GM12878 (cell line): Measurements from ENCODE around the gene BZW2. TPM values are rescaled to one million over a fixed set of nuclear protein-coding genes. Genes with fewer than 3 reads are reported as not detected.
A peak's percentile ranks its signal among the peaks of the same experiment; 100 is the strongest.

Source experiments
- BRCA1 ChIP-seq: IDR thresholded peaks from 2 replicates; pipeline ENCODE4 v1.6.1; 2011; ENCODE audit warnings: low read depth, low read length, improper control_type of control experiment
- CBX5 ChIP-seq: sonication (generic); IDR thresholded peaks from 2 replicates; pipeline ENCODE4 v1.6.1; 2016; ENCODE audit warnings: low read depth, moderate library complexity, mild to moderate bottlenecking, inconsistent platforms
- CHD1 ChIP-seq: IDR thresholded peaks from 2 replicates; pipeline ENCODE4 v1.6.1; 2012; ENCODE audit warnings: low read depth, low read length, improper control_type of control experiment
- CUX1 ChIP-seq: IDR thresholded peaks from 2 replicates; pipeline ENCODE4 v1.6.1; 2012; ENCODE audit warnings: improper control_type of control experiment, low read depth, low read length; ENCODE audit not compliant: insufficient replicate concordance
- IKZF2 ChIP-seq, 2 experiments: fragments of 450-650 bp; IDR thresholded peaks; 2 replicates each; pipeline ENCODE4 v1.6.1; 2017; ENCODE audit warnings: mild to moderate bottlenecking in 2 of 2, moderate library complexity in 2 of 2
- JUNB ChIP-seq: IDR thresholded peaks from 2 replicates; pipeline ENCODE4 v1.6.1; 2016; ENCODE audit warnings: antibody characterized with exemption, mild to moderate bottlenecking
- MEF2B ChIP-seq: fragments of 450-650 bp; IDR thresholded peaks from 2 replicates; pipeline ENCODE4 v1.6.1; 2018; ENCODE audit warnings: mild to moderate bottlenecking, moderate library complexity; ENCODE audit not compliant: partially characterized antibody, poor library complexity, severe bottlenecking
- MYC ChIP-seq: IDR thresholded peaks from 2 replicates; pipeline ENCODE4 v1.6.1; 2011; ENCODE audit warnings: mild to moderate bottlenecking, low read length, moderate library complexity, inconsistent platforms; ENCODE audit not compliant: insufficient read depth, insufficient replicate concordance, insufficient read length, severe bottlenecking
- NFYB ChIP-seq: IDR thresholded peaks from 2 replicates; pipeline ENCODE4 v1.6.1; 2011; ENCODE audit warnings: low read depth, mild to moderate bottlenecking, low read length, improper control_type of control experiment, moderate library complexity; ENCODE audit not compliant: insufficient read depth
- NKRF ChIP-seq: fragments of 450-650 bp; conservative IDR thresholded peaks from 2 replicates; pipeline ENCODE4 v1.6.1; 2017; ENCODE audit warnings: mild to moderate bottlenecking, moderate library complexity
- NR2F1 ChIP-seq: fragments of 450-650 bp; conservative IDR thresholded peaks from 2 replicates; pipeline ENCODE4 v1.6.1; 2017; ENCODE audit warnings: mild to moderate bottlenecking
- PAX8 ChIP-seq: fragments of 450-650 bp; IDR thresholded peaks from 2 replicates; pipeline ENCODE4 v1.6.1; 2017; ENCODE audit warnings: mild to moderate bottlenecking, moderate library complexity
- PKNOX1 ChIP-seq: fragments of 450-650 bp; IDR thresholded peaks from 2 replicates; pipeline ENCODE4 v1.6.1; 2016; ENCODE audit warnings: mild to moderate bottlenecking
- POLR2AphosphoS5 ChIP-seq: IDR thresholded peaks from 2 replicates; pipeline ENCODE4 v1.6.1; 2011; ENCODE audit warnings: mild to moderate bottlenecking, low read length, inconsistent platforms
- RCOR1 ChIP-seq: conservative IDR thresholded peaks from 2 replicates; pipeline ENCODE4 v1.6.1; 2012; ENCODE audit warnings: low read depth, low read length, improper control_type of control experiment
- RUNX3 ChIP-seq: IDR thresholded peaks from 2 replicates; pipeline ENCODE4 v1.6.1; 2012; ENCODE audit warnings: low read length, inconsistent platforms
- ZBTB11 ChIP-seq: fragments of 450-650 bp; formaldehyde crosslinking; IDR thresholded peaks from 2 replicates; pipeline ENCODE4 v1.5.0; 2022; ENCODE audit warnings: mild to moderate bottlenecking, missing genetic modification characterization
- polyA plus RNA-seq, 11 experiments: library from polyadenylated mRNA; depleted of rRNA in 4 of 11; unstranded in 6 of 11; stranded (reverse) in 5 of 11; fragments of >200 nt; fragmentation: Nextera tagmentation in 4 of 11; fragmentation: Illumina TruSeq in 1 of 11; extraction: Ambion mirVana in 4 of 11; extraction: Trizol in 1 of 11; gene quantifications; 1 replicate in 1 of 11; 2 replicates in 10 of 11; pipeline versions ENCODE4 v1.2.1 to v1.2.3, GENCODE V29; 2011 to 2016; ENCODE audit warnings: inconsistent platforms in 2 of 11, missing spikeins in 2 of 11, low read depth in 1 of 11
- total RNA-seq, 4 experiments: library from RNA; depleted of rRNA in 3 of 4; stranded (reverse); fragments of >200 nt in 3 of 4; fragmentation: Illumina TruSeq in 1 of 4; extraction: Trizol in 1 of 4; gene quantifications; 2 replicates each; pipeline versions ENCODE4 v1.2.1 to v1.2.3, GENCODE V29; 2013 to 2021

Gene BZW2
- total and polyA plus RNA-seq, 10 of the 15 experiments (the other 5 are each of a cell fraction or from before 2014, with no cell fraction given) = 1.3 to 6.8 (median 3.1) TPM

- TF ChIP-seq CUX1 (no peak), PKNOX1 (no peak; the same call in 1 of the 2 replicates), NFYB (peak; percentile 78), RUNX3 (peak; percentile 71), POLR2AphosphoS5 (no peak), JUNB (peak; percentile 26; the same call in 1 of the 2 replicates), RCOR1 (no peak), CHD1 (peak; percentile 96), CBX5 (no peak), IKZF2 (IDR thresholded peaks at IDR 0.05) (no peak), ZBTB11 (no peak), MEF2B (no peak), NKRF (no peak), BRCA1 (no peak), NR2F1 (no peak), MYC (peak; percentile 32), PAX8 (no peak)
These were observed at the start of gene BZW2, which contains the start of gene ANKMY2 (continued) for GRCh38 chr7:16645593-16646471.
